Liver (tissue), 9 donors: ENCODE measurements around the gene GPC2. TPM values are rescaled to one million over a fixed set of nuclear protein-coding genes. Genes with fewer than 3 reads are reported as not detected.

ENCODE experiments used
- DNase-seq: peaks from one replicate; pipeline ENCODE4 v3.0.0-alpha.2; 2017; ENCODE audit warnings: low spot score
- H3K27ac ChIP-seq, 2 donors: one replicate each; pipeline ENCODE4 v1.7.0; 2013; ENCODE audit warnings: inconsistent platforms in 2 of 2, low read length in 2 of 2, control low read depth in 1 of 2, low read depth in 1 of 2, mild to moderate bottlenecking in 1 of 2
- H3K27me3 ChIP-seq, 4 donors: one replicate each; pipeline versions ENCODE4 v1.6.1 to v1.7.0; 2013; ENCODE audit warnings: low read length in 3 of 4, inconsistent platforms in 1 of 4, mild to moderate bottlenecking in 1 of 4, moderate library complexity in 1 of 4; ENCODE audit not compliant: control insufficient read depth in 4 of 4, insufficient read depth in 4 of 4
- H3K36me3 ChIP-seq, 4 donors: one replicate each; pipeline versions ENCODE4 v1.6.1 to v1.7.0; 2013; ENCODE audit warnings: low read length in 3 of 4, mild to moderate bottlenecking in 3 of 4, low read depth in 1 of 4, moderate library complexity in 1 of 4; ENCODE audit not compliant: control insufficient read depth in 4 of 4, insufficient read depth in 3 of 4
- H3K4me1 ChIP-seq, 4 donors: one replicate each; pipeline versions ENCODE4 v1.6.1 to v1.7.0; 2013; ENCODE audit warnings: low read length in 3 of 4, mild to moderate bottlenecking in 3 of 4, moderate library complexity in 1 of 4; ENCODE audit not compliant: control insufficient read depth in 4 of 4, insufficient read depth in 4 of 4
- H3K4me3 ChIP-seq, 3 donors: one replicate each; pipeline versions ENCODE4 v1.6.1 to v1.7.0; 2013; ENCODE audit warnings: low read length in 3 of 3, control low read depth in 1 of 3, low read depth in 1 of 3, mild to moderate bottlenecking in 1 of 3
- H3K9ac ChIP-seq, 2 donors: one replicate each; pipeline ENCODE4 v1.7.0; 2013; ENCODE audit warnings: low read length in 2 of 2, mild to moderate bottlenecking in 2 of 2, moderate library complexity in 2 of 2, control low read depth in 1 of 2, low read depth in 1 of 2
- H3K9me3 ChIP-seq, 4 donors: one replicate each; pipeline versions ENCODE4 v1.6.1 to v1.7.0; 2013; ENCODE audit warnings: low read length in 3 of 4; ENCODE audit not compliant: control insufficient read depth in 4 of 4
- ATF3 ChIP-seq: IDR thresholded peaks from 2 replicates; pipeline ENCODE4 v1.6.1; 2016; ENCODE audit warnings: antibody characterized with exemption
- CTCF ChIP-seq: fragments of 150-350 bp; IDR thresholded peaks from 2 replicates; pipeline ENCODE4 v1.5.1; 2017; ENCODE audit warnings: improper control_type of control experiment, low read depth, low read length; ENCODE audit not compliant: missing input control
- EGR1 ChIP-seq, 2 donors: IDR thresholded peaks; 2 replicates each; pipeline ENCODE4 v1.6.1; 2016 to 2018; ENCODE audit warnings: antibody characterized with exemption in 2 of 2, low read depth in 2 of 2
- FOXA1 ChIP-seq: IDR thresholded peaks from 2 replicates; pipeline ENCODE4 v1.6.1; 2016; ENCODE audit warnings: antibody characterized with exemption
- GABPA ChIP-seq, 2 donors: IDR thresholded peaks in 1 of 2; conservative IDR thresholded peaks in 1 of 2; 2 replicates each; pipeline ENCODE4 v1.6.1; 2016; ENCODE audit warnings: antibody characterized with exemption in 2 of 2, mild to moderate bottlenecking in 1 of 2, moderate library complexity in 1 of 2
- HNF4G ChIP-seq: IDR thresholded peaks from 2 replicates; pipeline ENCODE4 v1.6.1; 2016; ENCODE audit warnings: antibody characterized with exemption
- JUND ChIP-seq, 2 donors: IDR thresholded peaks; 2 replicates each; pipeline ENCODE4 v1.6.1; 2016; ENCODE audit warnings: antibody characterized with exemption in 2 of 2
- MAX ChIP-seq: IDR thresholded peaks from 2 replicates; pipeline ENCODE4 v1.6.1; 2016; ENCODE audit warnings: antibody characterized with exemption
- NR2F2 ChIP-seq: IDR thresholded peaks from 2 replicates; pipeline ENCODE4 v1.6.1; 2016; ENCODE audit warnings: antibody characterized with exemption
- RAD21 ChIP-seq, 2 donors: IDR thresholded peaks; 2 replicates each; pipeline ENCODE4 v1.6.1; 2016; ENCODE audit warnings: antibody characterized with exemption in 2 of 2, mild to moderate bottlenecking in 2 of 2
- REST ChIP-seq: IDR thresholded peaks from 2 replicates; pipeline ENCODE4 v1.6.1; 2016; ENCODE audit warnings: antibody characterized with exemption, mild to moderate bottlenecking
- RXRA ChIP-seq, 2 donors: IDR thresholded peaks; 2 replicates each; pipeline ENCODE4 v1.6.1; 2017 to 2018; ENCODE audit warnings: antibody characterized with exemption in 2 of 2, mild to moderate bottlenecking in 1 of 2
- SP1 ChIP-seq: IDR thresholded peaks from 2 replicates; pipeline ENCODE4 v1.6.1; 2018; ENCODE audit warnings: antibody characterized with exemption, mild to moderate bottlenecking
- TAF1 ChIP-seq: conservative IDR thresholded peaks from 2 replicates; pipeline ENCODE4 v1.6.1; 2016; ENCODE audit warnings: antibody characterized with exemption, mild to moderate bottlenecking
- YY1 ChIP-seq: IDR thresholded peaks from 2 replicates; pipeline ENCODE4 v1.6.1; 2016; ENCODE audit warnings: antibody characterized with exemption, mild to moderate bottlenecking
- WGBS: extraction: QIAGEN DNeasy Blood & Tissue Kit; methylation state at CpG from one replicate; pipeline ENCODE4 v1.1.7; 2013; 5-methylcytosine and 5-hydroxymethylcytosine counted together
- polyA plus RNA-seq, 2 donors: library from polyadenylated mRNA; stranded (reverse) in 1 of 2; unstranded in 1 of 2; fragments of 200-250 nt in 1 of 2; fragments of >200 nt in 1 of 2; fragmentation: Nextera tagmentation in 1 of 2; extraction: Ambion mirVana in 1 of 2; gene quantifications; one replicate each; pipeline versions ENCODE4 v1.2.1 to v1.2.3, GENCODE V29; 2013 to 2015
- total RNA-seq, 2 donors: library from RNA; depleted of rRNA; stranded (reverse); fragments of >200 nt; gene quantifications; one replicate each; pipeline ENCODE4 v1.2.3, GENCODE V29; 2014
- donor health status: healthy.
- donor health status: healthy.
- donor health status: healthy.
- donor health status: healthy.
- donor health status: healthy.

Gene GPC2
- total and polyA plus RNA-seq, 4 donors: 0.14 to 0.79 (median 0.33) TPM; not detected in 1

- no peak for DNase-seq
- Histone ChIP-seq H3K4me1 (peaks cover 4 to 24% (median 15%) of the 10 kb centered on the region in 4 donors), H3K9me3 (no peaks in the 10 kb centered on the region), H3K27ac (no peak overlapping the region), H3K9ac (no peak overlapping the region), H3K36me3 (peaks cover 2 to 30% (median 11%) of the 10 kb centered on the region in 4 donors), H3K27me3 (no peaks in the 10 kb centered on the region), H3K4me3 (no peak overlapping the region)
- 90% methylated on average over 18 of the region's 18 CpGs for WGBS
- TF ChIP-seq MAX (no peak), FOXA1 (no peak), GABPA (IDR thresholded peaks at IDR 0.05 in 1 of 2, conservative IDR thresholded peaks at IDR 0.05 in 1 of 2) (no peak), JUND (IDR thresholded peaks at IDR 0.05) (no peak), YY1 (no peak), REST (no peak), SP1 (no peak), TAF1 (no peak), RXRA (IDR thresholded peaks at IDR 0.05) (no peak), EGR1 (IDR thresholded peaks at IDR 0.05; ENCODE audit: low read depth in 2 of 2) (no peak), NR2F2 (no peak), HNF4G (no peak), RAD21 (IDR thresholded peaks at IDR 0.05) (no peak), ATF3 (no peak)
These were observed 24.1 kb downstream of the GPC2 start for GRCh38 chr7:100152937-100153666.

GRCh38 chr7:100152404-100152803 lies 24.8 kb downstream of the GPC2 start:
- Histone ChIP-seq H3K4me1 (peaks cover 6 to 20% (median 12%) of the 10 kb centered on the region in 4 donors), H3K9ac (no peak overlapping the region), H3K27me3 (no peaks in the 10 kb centered on the region), H3K27ac (no peak overlapping the region), H3K36me3 (peaks cover 2 to 30% (median 11%) of the 10 kb centered on the region in 4 donors), H3K4me3 (no peak overlapping the region), H3K9me3 (no peaks in the 10 kb centered on the region)
- TF ChIP-seq RAD21 (IDR thresholded peaks at IDR 0.05): no peak
- no peak for TF ChIP-seq YY1
- no peak for TF ChIP-seq CTCF
- no peak for DNase-seq
